CD1c-positive myeloid dendritic cell (primary cell): ENCODE data around the gene BLVRB.
"Not testable (repeated sequence)": the region's sequence is repeated elsewhere in the genome, so short reads cannot be mapped to it uniquely, and the experiment has no call there.

ENCODE experiments used
- DNase-seq: peaks from one replicate; pipeline ENCODE4 v3.0.0-alpha.2; 2016; ENCODE audit errors: extremely low spot score

BLVRB gene

GRCh38 chr19:40449506-40449905 lies 16.0 kb downstream of the BLVRB start:
- DNase-seq, result no peak

GRCh38 chr19:40446263-40446784 lies 19.2 kb downstream of the BLVRB start:
- DNase-seq, result no peak

GRCh38 chr19:40445780-40446262 lies 19.7 kb downstream of the BLVRB start:
- DNase-seq, result no peak

- DNase-seq, result peak; percentile 21
Measured at GRCh38 chr19:40444825-40445312, 20.7 kb downstream of the BLVRB start.

- peak; percentile 99 for DNase-seq
Measured at GRCh38 chr19:40444000-40444824, 21.3 kb downstream of the BLVRB start, which contains the start of gene SERTAD3. Gene SERTAD3 (minus strand): TSS chr19:40444335. CDS start chr19:40442080, 2,255 bp downstream.

- DNase-seq, result peak; percentile 99
Measured at GRCh38 chr19:40443131-40443999, 22.2 kb downstream of the BLVRB start.

- peak; percentile 27 for DNase-seq
Measured at GRCh38 chr19:40442328-40443130, 23.0 kb downstream of the BLVRB start.

GRCh38 chr19:40441719-40442253 lies 23.8 kb downstream of the BLVRB start:
- no peak for DNase-seq

GRCh38 chr19:40438284-40438683 lies 27.3 kb downstream of the BLVRB start:
- no peak for DNase-seq

- peak; percentile 95 for DNase-seq
Measured at GRCh38 chr19:40433391-40434216, 31.9 kb downstream of the BLVRB start.

GRCh38 chr19:40432760-40433159 lies 32.8 kb downstream of the BLVRB start:
- not testable (repeated sequence) for DNase-seq

GRCh38 chr19:40431698-40432097 lies 33.8 kb downstream of the BLVRB start:
- DNase-seq, result no peak

GRCh38 chr19:40430242-40430641 lies 35.3 kb downstream of the BLVRB start:
- DNase-seq, result not testable (repeated sequence)

GRCh38 chr19:40428197-40428596 lies 37.3 kb downstream of the BLVRB start:
- DNase-seq, result not testable (repeated sequence)

GRCh38 chr19:40425450-40426287 lies 39.9 kb downstream of the BLVRB start, which contains the start of gene SERTAD1:
Gene SERTAD1 (minus strand): TSS chr19:40425992. CDS start chr19:40423546, 2,446 bp downstream.
- DNase-seq, result peak; percentile 100

GRCh38 chr19:40424637-40425449 lies 40.7 kb downstream of the BLVRB start:
- no peak for DNase-seq

GRCh38 chr19:40423938-40424337 lies 41.6 kb downstream of the BLVRB start:
- no peak for DNase-seq
